SW 1271 (cell line): ENCODE data around the gene CREG1.

Experiments used
- DNase-seq, 2 experiments: peaks; one replicate each; lab custom pipeline; 2025; lab: John Stamatoyannopoulos, UW

The CREG1 gene

GRCh38 chr1:167532964-167533824 is 20.4 kb downstream of the CREG1 start:
- no peak for DNase-seq

- DNase-seq: no peak
Observed at GRCh38 chr1:167532375-167532774, 21.2 kb downstream of the CREG1 start.

- no peak for DNase-seq
Observed at GRCh38 chr1:167529829-167530474, 23.6 kb downstream of the CREG1 start.

DNA sequence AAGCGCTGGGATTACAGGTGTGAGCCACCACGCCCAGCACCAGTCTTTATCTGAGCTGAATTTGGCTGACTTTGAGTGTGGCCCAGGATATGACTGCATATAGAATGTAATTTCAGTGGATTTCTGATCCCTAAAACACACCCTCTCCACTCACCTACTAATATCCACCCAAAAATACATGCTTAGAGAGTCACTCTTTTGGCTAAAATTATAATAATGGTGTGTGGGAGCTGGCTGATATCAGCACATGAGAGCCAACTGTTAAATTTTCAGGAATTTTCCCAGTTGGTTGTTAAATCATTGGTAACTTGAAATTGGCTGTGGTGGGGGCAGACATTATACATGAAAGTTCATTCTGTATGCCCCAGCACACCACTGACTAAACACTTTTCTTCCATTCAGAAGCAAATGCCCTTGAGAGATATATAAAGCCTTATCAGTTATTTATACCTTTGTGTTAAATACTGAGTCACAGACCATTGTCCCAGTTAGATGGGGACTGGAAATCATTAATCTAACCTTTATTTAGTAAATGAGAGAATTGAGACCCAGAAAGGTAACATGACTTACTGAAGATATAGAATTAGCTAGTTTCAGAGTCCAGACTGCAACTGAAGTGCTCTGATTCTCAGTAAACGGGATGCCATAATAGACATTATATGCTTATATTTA is 25.4 kb downstream of the CREG1 start:
- DNase-seq: no peak

GRCh38 chr1:167526667-167527383 is 26.7 kb downstream of the CREG1 start:
- no peak for DNase-seq

GRCh38 chr1:167524651-167525050 is 28.9 kb downstream of the CREG1 start:
- no peak for DNase-seq

DNA sequence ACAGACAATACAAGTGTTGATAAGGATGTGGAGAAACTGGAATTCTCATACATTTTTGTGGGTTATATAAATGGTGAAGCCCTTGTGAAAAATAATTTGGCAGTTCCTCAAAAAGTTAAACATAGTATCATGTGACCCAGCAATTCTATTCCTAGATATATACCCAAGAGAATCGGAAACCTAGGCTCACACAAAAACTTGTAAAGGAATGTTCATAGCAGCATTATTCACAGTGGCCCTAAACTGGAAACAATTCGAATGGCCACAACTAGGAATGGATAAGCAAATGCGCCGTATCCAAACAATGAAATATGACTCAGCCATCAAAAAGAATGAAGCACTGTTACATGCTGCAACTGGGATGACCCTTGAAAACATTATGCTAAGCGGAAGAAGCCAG is 31.3 kb downstream of the CREG1 start:
- DNase-seq: no peak

DNA sequence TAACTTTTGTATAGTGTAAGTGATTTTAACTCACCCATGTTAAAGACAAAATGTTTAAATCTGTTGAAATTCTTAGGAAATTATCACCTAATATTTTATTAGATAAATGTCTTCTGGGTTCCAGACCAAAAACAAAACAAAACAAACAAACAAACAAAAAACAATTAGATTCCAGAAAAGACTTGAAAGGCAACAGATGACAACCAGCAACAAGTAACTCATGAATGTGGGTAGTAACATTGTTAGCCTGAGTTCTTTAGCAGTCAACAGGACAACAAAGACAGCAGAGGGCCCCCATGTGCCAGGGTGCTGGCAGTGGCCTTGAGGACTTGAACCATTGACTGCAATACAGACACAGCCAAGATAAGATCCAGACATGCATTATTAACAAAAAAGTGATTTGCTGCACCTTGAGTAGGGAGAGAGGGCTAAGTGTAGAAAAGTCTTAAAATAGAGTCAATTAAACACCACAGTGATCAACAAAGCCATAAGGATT is 32.8 kb downstream of the CREG1 start:
- DNase-seq: no peak

GRCh38 chr1:167518331-167518700 is 35.2 kb downstream of the CREG1 start, which contains the start of gene CD247:
Gene CD247, minus strand, starts transcription at chr1:167518529. Its CDS starts 64 bp downstream, at chr1:167518465.
- no peak for DNase-seq

DNA sequence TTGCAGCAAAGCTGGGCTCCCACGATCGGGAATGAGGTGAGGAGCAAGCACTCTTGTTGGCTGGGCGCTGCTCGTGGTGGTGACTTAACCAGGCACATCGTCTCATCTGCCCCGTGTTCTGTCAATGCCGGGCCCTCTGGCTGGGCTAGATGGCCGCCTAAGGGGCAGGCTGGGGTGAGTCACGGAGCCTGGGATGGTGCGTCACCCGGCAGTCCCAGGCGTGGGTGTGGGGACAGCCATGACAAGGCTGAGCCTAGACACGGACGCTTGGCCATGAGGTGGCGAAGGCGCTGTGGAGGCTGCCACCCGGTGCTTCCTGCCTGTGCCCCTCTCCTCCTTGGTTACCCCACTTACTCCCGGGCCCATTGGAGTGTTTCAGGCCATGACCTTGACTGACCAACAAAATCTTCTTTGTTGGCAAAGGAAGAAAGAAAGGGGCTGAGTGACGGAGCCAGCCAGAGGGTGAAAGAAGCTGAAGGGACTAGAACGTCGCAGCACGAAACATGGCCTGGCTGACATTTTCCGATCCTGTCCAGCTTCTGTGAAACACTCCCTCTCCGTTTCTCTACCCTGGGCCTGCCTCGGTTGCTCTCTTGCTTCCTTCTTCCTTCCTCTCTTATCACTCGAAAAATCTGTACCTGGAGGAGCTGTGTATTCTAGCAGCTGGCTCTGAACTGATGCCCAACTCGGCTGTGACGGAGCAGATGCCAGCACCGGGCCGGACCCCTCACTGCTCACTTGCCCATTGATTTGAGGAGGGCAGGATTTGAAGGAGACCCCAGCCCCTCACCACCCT is 35.8 kb downstream of the CREG1 start:
- no peak for DNase-seq

DNA sequence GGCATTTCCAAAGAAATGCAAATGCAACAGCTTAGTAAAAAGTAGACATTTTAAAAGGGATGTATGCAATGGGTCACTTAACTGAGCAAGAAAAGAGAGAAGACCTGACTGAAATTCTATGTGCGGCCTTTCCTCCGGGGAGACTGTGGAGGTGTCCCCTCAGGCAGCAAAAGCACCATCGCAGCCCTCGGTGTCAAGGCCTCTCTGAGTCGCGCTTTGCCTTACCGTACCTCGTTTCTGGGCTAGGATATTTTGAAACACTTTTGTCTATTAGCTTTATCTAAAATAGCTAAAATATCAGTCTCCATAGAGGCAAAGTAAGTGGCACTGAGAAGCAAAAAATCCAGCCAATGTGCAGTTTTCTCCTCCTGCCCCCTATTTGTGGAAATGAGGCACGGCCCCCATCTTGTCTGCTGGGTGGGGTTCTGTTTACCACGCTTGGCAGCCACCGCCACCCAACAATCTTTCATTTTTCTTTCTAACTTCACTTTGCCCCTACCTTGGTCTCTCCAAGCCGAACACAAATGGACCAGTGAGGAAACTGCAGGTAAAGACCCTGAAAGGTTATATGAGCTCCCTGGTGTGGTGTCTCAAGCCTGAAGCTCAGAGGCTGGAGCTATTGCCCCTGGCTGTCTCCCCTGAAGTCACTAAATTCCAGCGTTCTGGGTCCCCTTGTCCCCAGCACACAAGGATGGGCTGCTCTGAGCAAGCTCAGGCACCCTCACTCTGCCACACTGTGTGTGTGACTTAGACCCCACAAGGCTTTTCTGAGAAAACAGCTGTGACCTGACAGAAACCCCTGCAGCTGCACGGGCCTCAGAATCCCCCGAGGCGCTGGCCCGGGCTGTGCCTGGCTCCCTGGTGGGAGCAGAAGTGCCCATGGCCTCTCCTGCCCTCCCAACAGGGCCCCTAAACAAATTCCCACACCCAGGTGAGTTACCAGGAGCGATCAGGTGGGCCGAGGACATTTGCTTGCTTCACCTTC is 36.9 kb downstream of the CREG1 start:
- no peak for DNase-seq

- no peak for DNase-seq
Observed at GRCh38 chr1:167515893-167516321, 37.7 kb downstream of the CREG1 start.

DNA sequence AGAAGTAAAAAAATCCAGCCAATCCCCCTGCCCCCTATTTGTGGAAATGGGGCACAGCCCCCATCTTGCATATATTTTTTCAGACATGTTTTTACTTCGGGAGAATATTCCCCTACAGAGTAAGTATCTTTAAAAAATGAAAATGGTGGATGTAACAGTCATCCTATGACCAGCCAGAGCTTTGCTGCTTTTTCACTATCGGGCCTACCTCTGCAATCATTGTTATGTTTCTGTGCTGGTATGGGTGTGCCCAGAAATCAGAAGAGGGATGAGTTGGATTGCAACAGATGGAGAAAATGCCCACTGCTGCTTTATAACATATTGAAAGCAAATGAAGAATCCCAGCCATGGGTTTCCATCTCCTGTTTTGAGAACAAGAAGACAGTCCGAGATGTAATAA is 38.1 kb downstream of the CREG1 start:
- DNase-seq: no peak

GRCh38 chr1:167514288-167514687 is 39.3 kb downstream of the CREG1 start:
- DNase-seq: no peak

DNA sequence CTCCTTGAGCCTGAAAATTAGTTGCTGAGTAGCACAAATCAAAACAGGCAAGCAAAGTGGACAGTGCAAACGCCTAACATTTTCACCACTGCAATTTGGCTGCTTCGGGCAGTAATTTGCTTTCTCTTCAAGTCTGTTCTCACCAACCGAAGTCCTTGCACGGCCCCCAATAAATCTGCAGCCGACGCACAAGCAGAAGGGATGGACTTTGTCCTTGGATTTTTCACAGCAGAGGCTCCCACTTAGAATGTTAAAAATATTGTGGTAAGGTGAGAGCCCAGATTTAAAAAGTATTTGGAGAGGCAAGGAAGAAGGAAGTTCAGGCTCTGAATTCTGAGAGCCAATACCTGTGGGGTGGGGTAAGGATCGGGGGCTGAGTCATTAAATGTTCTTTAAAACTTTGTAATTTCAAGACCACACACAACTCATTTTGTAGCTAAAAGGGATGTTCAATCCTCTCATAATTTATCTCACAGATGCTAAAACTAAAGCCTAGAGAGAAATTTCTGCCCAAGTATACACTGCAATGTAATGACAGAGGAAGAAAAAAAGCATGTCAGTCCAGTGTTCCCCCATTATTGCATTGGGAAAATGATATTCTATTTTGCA is 41.4 kb downstream of the CREG1 start:
- no peak for DNase-seq

GRCh38 chr1:167511374-167511986 is 42.1 kb downstream of the CREG1 start:
- no peak for DNase-seq

- DNase-seq: no peak
Observed at GRCh38 chr1:167510881-167511280, 42.7 kb downstream of the CREG1 start.

DNA sequence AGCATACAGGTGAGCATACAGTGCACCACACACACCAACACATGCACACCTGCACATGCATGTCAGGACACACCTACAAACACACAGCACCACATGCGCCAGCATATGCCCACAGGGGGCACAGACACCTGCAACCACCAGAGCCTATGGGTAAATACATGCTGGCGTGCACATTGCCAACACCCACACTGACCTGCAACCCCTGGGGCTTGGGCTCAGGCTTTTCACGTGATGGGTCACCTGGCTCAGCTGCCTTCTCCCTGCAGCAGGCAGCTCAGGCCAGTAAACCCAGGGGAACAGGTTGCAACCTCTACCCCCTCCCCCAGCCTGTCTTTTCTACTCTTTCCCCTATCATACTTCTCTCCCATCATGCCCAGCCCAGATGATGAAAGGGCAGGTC is 43.3 kb downstream of the CREG1 start:
- DNase-seq: no peak

DNA sequence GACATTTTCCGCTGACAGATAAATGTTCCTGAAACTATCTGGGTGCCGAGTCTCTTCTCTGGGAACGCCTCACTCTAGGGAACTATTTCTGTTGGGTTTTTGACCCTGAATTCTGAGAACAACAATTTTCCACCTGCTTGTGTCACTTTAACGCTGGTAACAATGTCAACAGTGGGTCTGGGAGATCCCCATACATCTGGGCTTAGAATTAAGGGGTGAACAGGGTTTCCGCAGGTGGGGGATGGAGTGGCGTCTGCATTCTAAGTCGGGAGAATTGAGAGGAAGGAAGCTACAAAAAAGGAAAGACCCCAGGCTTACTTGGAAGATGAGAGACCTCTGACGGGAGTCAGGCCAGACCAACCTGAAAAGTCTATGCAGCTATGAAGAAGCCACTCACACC is 44.0 kb downstream of the CREG1 start:
- no peak for DNase-seq
